GM12873 (cell line): ENCODE measurements around the gene SCN1B.

Experiments used
- CTCF ChIP-seq: IDR thresholded peaks from 2 replicates; pipeline ENCODE4 v1.5.1; 2012; ENCODE audit warnings: low read depth, mild to moderate bottlenecking, moderate library complexity, low read length, control low read depth; ENCODE audit not compliant: insufficient read depth; ENCODE audit errors: missing control alignments

Gene SCN1B

GRCh38 chr19:35033067-35034004 lies 3.1 kb downstream of the SCN1B start:
- TF ChIP-seq CTCF = no peak

- no peak for TF ChIP-seq CTCF
Measured at GRCh38 chr19:35034005-35034502, 3.8 kb downstream of the SCN1B start.

- no peak for TF ChIP-seq CTCF
Measured at GRCh38 chr19:35034588-35035382, 4.5 kb downstream of the SCN1B start.

- no peak for TF ChIP-seq CTCF
Measured at GRCh38 chr19:35037716-35038622, 7.7 kb downstream of the SCN1B start.

- no peak for TF ChIP-seq CTCF
Measured at GRCh38 chr19:35038623-35039512, 8.6 kb downstream of the SCN1B start.
